8988T (cell line): ENCODE results near the gene DPP10.
"Not testable (repeated sequence)": the region's sequence is repeated elsewhere in the genome, so short reads cannot be mapped to it uniquely, and the experiment has no call there.

Source experiments
- DNase-seq: peaks from one replicate; pipeline ENCODE4 v3.0.0; 2011

DPP10 gene

DNA sequence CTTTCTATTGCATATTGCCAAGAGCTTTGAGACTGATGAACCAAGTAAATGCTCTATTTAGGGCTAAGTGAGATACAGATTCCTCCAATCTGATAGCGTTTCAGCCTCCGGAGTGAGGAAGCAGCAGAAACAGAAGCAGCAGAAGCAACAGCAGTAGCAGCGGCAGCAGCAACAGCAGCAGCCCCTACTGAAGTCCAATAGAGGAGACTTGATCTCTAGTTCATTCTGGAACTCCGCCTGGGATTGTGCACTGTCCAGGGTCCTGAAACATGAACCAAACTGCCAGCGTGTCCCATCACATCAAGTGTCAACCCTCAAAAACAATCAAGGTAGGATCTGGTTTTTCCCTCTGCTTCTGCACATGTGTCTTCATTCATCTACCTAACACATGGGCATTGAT lies at the start of gene DPP10:
Gene DPP10, plus strand, starts transcription at position 132 of the 400 bp plus-strand sequence.
- no peak for DNase-seq

DNA sequence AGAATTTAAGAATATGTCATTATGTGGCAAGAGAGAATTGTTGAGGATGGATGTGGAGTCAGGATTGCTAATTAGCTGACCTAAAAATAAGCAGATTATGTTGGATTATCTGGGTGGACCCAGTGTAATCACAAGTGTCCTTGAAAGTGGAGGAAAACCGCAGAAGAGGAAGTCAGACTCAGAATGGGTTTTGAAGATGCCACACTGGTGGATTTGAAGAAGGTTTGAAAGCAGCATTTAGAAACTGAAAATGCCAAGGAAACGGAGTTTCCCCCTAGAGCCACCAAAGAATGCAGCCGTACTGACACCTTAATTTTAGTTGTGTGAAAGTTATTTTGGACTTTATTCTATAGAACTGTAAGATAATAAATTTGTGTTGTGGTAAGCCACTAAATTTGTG lies 41.6 kb upstream of the DPP10 start:
- DNase-seq, result no peak

DNA sequence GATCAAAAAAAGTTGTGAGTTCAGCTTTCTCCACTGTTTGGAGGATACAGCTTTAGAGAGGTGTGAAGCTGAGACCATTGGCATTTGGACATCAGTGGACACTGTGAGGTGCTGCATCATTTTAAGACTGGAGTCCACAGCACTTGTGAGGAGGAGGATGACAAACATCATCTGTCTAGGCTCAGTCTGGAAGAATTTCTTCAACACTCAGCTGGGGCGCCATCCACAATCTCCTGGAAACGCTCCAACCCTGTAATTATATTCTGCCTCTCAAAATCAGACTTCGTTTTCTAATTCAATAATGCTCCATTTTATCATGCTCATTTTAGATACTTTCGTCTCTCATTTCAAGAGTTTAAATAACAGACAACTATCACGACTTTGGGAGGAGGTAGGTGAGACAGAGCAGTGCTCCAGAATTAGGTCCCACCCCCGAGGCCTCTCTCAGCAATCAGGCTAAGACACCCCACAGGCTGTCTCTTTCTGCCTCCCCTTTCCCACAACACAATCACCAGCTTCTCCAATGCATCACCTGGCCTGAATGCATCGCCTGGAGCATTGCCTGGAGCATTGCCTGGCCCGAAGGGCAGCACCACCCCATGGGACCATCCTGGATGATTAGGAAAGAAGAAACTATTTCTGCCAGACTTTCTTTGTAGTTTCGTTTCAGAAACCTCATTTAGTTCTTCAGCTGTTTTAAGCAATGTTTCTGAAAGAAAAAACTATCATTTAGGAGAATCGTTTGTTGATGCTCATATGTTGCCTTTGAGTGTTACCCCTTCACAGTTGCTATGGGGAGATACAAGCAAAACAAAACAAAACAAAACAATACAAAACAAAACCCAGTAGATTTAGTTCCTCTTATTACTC lies 37.0 kb upstream of the DPP10 start:
- no peak for DNase-seq

DNA sequence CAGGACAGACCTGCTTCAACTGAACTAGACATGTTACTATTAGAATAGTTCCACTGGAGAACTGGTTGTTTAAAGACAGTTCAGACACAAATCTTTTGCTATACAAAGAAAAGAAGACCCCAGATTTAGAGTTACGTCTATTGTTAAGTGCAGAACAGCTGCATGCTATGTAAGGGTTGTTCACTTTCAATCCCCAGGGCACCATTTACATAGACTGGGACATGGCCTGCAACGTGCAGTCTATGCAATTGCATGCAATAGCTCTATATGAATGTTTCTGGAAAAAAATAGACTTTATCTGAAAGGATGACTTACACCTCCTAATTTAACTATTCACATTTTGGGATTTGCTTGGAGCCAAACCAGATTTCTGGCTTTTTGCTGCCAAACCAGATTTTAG lies 36.1 kb upstream of the DPP10 start:
- DNase-seq, result no peak

DNA sequence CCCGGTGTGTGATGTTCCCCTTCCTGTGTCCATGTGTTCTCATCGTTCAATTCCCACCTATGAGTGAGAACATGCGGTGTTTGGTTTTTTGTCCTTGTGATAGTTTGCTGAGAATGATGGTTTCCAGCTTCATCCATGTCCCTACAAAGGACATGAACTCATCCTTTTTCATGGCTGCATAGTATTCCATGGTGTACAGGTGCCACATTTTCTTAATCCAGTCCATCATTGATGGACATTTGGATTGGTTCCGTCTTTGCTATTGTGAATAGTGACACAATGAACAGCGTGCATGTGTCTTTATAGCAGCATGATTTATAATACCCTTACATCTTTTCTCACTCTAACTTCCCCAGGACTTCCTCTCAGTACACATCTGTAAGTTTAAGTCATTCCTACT lies 35.1 kb upstream of the DPP10 start:
- DNase-seq, result not testable (repeated sequence)

DNA sequence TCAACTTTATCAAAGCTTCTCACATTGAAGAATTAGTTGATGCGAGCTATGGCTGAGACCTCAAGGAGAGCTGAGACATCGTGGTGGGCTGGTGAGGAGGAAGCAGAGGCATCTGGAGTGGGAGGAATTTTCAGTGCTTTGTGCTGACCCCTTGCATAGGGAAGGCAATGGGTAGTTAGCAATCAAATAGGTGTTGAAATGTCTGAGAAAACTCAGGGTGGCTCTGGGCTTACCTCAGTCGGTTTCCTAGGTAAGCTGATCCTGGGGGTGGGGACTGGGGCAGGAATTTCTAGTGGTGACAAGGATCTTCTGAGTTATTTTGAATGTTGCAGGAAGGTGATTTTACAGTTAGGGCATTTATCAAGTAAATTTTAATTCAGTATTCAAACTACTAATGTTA lies 20.7 kb upstream of the DPP10 start:
- DNase-seq, result no peak

DNA sequence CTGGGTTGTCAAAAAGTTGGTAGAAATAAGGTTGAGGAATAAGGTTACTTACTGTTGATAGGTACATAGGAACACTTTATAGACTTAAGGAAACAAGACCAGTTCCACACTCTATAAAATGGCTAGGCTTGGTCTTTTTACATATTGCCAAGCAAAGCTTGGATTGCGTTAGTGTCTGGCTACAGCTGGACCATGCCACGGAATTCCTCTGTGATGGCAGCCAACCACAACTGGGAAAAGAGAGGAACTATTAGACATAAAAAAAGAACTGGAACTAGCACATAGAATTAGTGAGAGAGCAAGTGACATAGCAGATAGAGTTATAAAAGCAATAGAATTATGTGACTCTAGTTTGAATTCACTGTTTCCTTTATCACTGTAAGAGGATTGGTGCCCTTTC lies 17.7 kb upstream of the DPP10 start:
- no peak for DNase-seq

DNA sequence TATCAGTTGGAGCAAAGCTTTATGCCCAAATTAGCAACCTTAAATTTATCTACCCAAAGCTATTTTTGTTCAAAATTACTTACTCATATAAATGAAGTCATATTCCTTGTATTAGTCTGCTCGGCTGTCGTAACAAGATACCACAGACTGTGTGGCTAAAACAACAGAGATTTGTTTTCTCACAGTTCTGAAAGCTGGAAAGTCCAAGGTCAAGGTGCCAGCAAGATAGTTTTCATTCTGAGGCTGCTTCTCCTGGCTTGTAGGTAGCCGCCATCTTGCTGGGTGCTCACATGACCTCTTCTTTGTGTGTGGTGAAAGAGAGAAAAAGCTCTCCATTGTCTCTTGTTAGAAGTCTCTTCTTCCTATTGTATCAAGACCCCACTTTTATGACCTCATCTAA lies 15.7 kb upstream of the DPP10 start:
- no peak for DNase-seq

DNA sequence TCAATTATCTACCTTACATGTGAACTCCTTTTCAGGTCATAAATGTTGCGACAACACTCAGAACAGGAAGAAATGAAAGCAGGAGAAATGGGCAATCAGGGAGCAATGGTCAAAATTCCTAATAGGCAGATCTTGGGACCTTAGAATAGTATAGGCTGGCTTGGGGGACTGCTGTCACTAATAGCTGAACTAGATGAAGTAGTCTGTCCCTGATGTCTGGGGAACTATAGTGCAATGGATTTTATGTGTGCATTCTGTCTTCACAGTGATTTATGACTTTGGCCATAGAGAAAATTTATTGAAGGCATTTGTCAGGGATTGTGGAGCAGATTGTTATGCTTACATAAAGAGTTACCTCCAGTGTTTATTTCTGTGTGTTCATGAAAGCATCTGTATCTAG lies 6.1 kb upstream of the DPP10 start:
- no peak for DNase-seq

DNA sequence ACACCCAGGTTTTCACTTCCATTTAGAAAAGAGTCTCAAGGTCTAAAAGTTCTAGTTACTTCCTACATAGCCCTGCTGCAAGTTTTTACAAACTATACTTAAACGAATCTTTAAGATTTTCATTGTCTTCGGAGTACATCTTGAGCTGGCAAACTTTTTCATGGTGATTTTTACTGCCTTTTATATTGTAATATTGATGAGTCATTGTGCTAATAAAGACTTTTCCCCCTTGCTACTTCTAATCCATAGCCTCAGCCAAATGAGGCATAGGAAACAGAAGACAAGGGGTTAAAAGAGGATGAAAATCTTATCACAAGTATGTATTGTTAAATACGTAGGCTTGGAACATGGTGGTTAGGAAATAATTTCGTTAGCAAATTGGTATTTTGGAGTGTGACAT lies 4.1 kb downstream of the DPP10 start:
- DNase-seq, result no peak

DNA sequence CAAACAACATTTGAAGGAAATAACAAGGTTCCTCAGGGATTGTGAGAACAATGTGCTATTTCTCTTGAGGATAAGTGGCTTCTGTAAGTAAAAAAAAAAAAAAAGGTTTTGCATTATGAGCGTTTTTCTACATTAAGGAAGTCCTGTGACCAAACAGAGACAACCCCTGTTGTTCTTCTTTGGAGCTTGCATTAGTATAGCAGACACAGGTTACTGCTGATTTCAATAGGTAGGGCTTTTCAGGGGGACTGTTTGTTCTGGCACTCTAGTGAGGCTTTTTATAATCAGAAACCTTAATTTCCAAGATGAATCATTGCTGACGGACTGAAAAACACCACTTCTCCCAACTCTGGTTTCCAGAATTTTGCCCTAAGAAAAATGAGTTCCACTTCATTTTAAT lies 8.2 kb downstream of the DPP10 start:
- DNase-seq, result no peak

DNA sequence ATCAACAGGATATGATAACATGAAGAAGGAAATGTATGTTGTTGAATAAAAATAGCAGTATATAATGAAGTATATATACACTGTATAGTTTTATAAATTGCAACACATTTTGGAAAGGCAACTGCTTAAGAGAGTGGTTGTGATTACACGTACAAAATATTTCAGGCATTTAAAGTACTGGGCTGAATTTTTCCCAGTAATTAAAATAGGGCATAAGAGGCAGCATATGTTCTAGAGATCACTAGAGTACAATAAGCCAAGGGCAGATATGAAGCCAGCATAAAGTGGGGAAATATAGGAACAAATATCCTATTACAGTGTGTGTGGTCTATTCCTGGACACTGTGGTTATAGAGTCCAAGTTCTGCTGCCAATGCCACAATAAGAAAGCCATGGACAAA lies 14.1 kb downstream of the DPP10 start:
- DNase-seq, result no peak

DNA sequence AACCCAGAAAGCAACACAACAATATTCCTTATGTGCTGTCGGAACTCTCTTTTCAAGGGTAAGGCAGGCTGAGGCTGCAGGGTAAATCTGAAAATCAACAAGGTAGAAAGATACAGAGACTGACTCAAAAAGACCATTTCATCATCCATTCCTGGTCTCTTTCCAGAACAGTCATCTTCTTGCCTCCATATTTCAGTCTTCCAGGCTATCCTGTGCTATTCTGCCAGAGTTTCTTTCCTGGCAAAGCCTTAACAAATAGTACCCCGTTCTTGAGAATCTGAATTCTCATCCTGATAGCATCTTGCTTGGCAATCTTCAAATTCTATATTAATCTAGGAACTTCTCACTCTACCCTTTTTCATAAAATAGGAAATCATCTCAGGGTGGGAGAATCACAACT lies 15.5 kb downstream of the DPP10 start:
- DNase-seq, result no peak

DNA sequence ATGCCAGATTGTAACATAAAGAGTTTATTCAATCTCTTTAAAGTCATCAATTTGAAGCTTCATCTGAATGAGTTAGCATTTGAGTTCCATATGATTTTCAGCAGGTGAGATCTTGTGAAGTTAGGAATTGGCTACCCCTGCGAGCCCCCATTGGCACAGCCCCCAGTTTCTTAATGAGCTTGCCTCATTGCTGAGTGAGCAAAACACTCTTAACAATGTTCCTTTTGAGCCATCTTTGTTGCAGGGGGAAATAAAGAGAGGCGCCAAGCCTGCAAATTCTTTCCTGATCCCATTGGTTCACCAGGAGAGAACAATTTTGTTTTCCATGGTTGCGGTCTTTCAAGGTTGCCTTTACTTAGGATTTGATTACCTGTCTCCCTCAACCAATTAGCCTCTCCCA lies 18.7 kb downstream of the DPP10 start:
- DNase-seq, result no peak

DNA sequence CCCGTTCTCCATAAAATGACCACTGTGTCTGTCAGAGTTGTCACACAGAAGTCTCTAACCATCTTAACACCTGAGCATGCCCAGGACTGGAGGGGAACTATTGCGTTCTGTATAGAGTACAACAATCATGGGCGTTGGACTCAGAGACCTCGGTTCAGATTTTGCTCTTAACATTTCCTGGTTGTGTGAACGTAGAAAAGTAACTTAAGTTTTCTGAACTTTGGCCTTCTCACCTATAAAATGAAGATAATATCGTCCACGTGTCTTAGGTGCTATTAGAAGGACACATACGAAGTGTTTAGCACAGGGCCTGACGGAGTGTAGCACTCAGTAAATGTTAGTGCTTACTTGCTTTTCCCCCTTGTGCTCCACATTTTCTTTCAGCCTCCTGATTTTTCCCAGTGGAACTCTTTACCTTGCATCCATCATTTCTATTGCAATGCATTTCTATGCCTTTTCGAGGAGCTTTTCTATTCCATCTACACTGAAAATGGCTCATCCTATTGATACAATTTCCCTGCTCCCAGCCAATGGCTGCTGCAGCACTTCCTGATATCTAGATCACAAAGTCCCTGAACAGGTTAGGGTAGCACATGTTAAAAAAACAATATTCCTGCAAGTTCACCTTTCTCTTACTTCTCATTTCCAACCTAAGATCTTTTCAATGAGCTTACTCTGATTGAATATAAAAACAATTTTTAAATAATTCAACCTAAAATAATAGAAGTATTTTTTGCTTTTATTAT lies 22.7 kb downstream of the DPP10 start:
- DNase-seq, result no peak

DNA sequence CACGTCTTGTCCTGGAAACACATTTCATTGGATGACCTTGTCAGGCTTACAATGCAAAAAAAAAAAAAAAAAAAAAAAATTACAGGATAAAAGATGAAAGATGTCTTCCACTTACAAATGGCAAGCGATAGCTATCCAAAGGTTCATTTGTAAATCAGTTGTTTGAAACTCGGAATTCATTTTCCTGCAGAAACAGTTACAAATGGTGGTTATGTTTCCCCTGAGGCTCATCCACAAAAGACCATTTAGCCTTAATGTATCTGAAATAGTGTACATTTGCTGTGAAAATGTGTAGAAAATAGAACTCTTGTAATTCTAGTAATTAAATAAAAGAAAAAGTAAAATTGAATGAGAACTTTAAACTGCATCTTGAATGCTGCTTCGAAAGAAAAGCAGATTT lies 25.9 kb downstream of the DPP10 start:
- no peak for DNase-seq

DNA sequence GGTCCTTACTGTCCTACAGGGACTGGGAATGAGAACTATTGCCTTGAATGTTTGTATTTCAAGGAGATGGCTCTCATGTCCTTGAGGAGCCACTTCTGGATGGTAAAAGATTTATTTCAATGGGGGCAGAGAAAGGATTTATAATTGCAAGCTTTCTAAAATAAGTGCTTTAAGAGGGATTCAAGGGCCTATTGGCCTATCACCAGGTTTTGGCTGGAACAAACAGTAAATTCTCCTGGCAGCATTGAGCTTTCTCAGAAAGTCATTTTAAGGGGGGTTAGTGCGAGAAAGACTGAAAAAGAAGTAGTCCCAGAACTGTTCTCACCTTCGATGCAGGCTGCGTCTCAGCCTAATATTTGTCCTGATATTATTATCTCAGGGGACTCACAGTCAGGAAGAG lies 29.8 kb downstream of the DPP10 start:
- DNase-seq, result no peak

DNA sequence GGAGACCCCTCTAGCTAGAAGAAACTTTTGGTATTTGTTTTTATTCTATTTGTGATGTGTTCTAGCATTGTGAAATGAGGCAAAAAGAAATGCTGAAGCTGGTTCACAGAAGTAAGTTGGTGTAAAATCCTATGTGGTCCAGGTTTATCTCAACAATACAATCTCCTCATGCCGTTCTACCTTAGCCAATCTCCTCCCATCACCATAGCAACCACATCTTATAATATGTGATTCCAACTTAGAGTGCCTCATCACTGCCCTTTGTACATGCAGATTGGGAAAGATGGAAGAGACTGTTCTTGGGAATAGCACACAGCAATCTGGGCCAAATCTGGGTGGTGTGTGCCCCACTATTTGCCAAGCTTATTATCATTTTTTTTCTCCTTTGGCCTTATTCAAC lies 30.3 kb downstream of the DPP10 start:
- DNase-seq, result no peak

DNA sequence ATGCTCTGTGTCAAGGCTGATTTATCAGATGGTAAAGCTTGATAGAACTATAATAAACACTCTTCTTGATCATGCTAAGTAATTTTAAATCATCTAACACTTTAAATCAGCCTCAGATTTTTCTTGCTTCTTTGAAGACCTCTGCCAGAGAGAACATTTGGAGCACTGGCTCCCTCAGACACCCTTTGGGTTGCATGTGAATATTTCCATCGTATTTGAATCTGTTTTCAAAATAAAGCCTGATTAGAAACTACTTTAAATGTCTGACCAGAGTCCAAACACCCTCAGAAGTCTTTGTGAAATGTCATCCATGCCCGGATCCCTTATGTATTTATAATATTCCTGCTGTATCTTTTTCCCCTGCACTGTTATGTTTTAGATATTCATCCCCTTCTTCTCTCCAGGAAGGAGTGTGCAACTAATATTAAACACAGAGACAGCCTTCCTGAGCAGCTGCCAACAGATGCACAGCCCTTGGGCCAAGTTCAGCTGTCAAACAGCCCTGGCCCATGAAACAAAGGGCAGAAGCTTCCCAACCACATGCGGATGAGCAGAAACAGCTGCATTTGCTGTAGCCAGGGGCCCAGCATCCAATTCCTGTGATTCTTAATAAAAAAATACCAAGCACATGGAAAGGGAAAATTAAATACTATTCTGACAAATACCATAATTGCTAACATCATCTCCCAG lies 46.5 kb downstream of the DPP10 start:
- DNase-seq, result no peak

DNA sequence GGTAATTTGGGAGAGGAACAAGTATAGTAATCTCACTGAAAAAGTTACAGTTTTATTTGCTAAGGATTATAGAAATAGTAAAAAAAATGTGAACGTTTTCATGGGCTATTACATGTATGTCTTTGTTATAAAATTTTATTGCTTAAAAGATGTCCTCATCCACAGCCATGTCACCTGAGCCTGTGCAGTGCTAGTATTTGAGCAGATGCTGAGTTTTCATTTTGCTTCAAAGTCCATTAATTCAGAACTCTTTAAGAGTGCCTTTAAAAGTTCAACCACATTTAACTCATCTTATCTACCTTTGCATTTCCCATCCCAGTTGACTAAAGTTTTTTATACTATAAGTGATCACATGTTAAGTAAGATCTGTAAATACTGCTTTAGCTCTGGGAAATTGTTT lies 52.6 kb downstream of the DPP10 start:
- no peak for DNase-seq

DNA sequence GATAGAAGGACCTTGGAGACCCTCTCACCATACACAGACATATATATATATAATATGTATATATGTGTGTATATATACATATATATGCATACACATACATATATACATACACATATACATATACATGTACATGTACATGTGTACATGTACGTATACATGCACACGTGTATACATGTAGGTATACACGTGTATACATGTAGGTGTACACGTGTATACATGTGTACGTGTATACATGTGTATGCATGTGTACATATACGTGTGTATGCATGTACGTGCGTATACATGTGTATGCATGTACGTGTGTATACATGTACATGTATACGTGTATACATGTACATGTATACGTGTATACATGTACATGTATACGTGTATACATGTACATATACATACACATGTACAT lies 54.5 kb downstream of the DPP10 start:
- DNase-seq, result no peak

DNA sequence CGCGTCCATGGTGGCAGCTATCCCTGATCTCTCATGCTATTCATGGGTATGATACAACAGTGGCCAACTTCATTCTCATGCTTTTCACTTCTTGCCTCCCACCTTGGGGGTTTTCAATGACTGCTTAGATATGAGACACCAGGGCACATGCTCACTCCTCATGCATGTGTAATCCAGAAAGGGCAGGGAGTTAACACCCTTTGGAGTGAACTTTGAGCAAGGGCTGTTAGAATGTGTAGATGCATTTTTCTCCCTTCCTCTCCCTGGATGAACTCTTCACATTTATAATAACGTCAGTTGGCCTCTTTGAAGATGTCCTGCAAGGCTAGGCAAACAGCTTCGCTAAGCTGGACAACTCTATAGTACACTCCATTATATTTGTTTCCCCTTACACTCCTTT lies 56.7 kb downstream of the DPP10 start:
- DNase-seq, result no peak

DNA sequence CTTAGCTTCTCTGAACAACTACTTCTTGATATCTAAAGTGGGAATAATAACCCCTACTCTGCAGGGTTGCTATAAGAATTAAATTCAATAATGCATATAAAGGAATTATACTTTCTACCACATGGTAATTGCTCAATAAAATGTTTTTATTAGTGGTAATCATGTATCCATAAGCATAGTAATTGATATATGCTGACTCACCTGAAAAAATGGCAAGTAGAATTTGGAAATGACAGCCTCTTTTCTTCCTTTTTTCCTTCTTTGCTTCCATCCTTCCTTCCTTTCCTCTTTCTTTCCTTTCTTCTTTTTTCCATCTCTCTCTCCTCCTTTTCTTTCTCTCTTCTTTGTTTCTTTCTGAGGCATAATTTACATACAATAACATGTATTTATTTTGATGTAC lies 65.3 kb downstream of the DPP10 start:
- DNase-seq, result no peak

DNA sequence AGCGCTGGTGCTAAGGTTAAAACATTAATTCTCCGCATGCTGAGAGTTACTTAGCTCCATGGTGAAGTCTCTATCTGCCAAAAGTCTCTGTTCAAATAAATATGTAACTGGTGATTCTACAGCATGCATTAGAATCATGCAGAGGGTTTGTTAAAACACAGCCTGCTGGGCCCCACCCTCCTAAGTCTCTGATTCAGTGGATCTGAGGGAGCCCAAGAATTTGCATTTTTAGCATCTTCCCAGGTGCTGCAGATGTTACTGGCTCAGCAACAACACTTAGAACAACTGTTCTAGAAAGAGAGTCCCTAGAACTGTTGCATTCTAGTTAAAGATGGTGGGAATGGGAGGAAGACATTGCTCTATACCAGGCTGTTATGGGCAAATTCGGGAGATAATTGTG lies 73.4 kb downstream of the DPP10 start:
- no peak for DNase-seq
